DMS153 (cell line): ENCODE measurements around the gene LDB2.

ENCODE experiments used
- DNase-seq: peaks from one replicate; lab custom pipeline; 2025; lab: John Stamatoyannopoulos, UW

Gene LDB2

GRCh38 chr4:16483540-16483939 lies 414.9 kb downstream of the LDB2 start:
- no peak for DNase-seq

GRCh38 chr4:16480011-16480410 lies 418.4 kb downstream of the LDB2 start:
- no peak for DNase-seq

GRCh38 chr4:16472537-16472936 lies 425.9 kb downstream of the LDB2 start:
- no peak for DNase-seq

- DNase-seq: no peak
These were observed 431.4 kb downstream of the LDB2 start for GRCh38 chr4:16467061-16467460.

- no peak for DNase-seq
These were observed 431.9 kb downstream of the LDB2 start for GRCh38 chr4:16466581-16466980.

GRCh38 chr4:16464651-16465050 lies 433.8 kb downstream of the LDB2 start:
- DNase-seq: no peak

GRCh38 chr4:16462656-16463055 lies 435.8 kb downstream of the LDB2 start:
- DNase-seq: no peak

GRCh38 chr4:16461362-16461761 lies 437.1 kb downstream of the LDB2 start:
- DNase-seq: no peak

GRCh38 chr4:16457944-16458343 lies 440.5 kb downstream of the LDB2 start:
- no peak for DNase-seq
